ENCODE data around the gene EXOC6. TPM values are rescaled to one million over a fixed set of nuclear protein-coding genes. Genes with fewer than 3 reads are reported as not detected.

EXOC6 gene
- total and polyA plus RNA-seq, 10 of the 15 experiments (the other 5 are each of a cell fraction or from before 2014, with no cell fraction given): 7.6 to 53.8 (median 13.3) TPM

DNA sequence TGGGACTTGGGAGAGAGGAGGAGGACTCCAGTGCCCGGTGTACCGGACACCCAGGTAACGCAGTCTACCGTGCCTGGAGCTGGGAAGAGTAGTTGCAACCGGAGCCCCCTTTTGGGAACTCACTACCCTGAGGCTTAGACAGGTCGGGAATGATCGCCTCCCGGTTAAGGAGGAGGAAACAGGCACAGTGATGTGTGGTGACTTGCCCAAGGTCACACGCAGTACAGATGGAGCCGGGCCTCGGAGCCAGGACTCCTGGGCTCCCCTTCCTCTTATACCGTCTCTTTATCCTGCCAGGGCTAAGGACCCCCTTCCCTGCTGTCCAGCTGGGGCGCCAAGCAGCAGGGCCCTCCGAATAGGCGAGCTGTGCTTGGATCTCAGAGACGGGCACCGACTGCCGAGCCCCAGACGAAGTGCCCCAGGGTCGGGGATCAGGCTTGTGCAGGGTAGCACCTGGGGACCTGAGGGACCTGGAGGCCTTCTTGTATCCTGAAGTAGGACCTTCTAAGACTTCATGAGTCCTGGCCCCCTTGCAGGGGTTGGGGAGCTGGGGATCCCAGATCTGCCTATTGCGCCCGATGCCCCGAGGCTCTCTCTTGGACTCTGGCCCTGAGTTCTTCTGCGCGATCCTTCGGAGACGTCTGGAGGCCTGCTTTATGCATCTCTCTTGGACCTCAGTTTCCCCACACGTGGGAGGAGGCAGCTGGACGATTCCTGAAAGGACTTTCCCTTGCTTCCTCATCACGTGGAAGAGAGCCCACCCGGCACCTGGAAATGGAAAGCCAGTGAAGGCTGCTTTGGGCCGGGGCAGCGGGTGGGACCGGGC is 224.6 kb downstream of the EXOC6 start:
- 17% methylated on average over 31 of the region's 34 CpGs for WGBS (ENCODE audit: insufficient coverage, insufficient replicate concordance, low lambda C conversion rate, missing lambda C conversion rate)
- Histone ChIP-seq H3K27ac (ENCODE audit: control insufficient read depth, insufficient read depth) (no peak overlapping the region), H2AFZ (ENCODE audit: control insufficient read depth, low read depth, low read length) (no peak overlapping the region), H3K79me2 (ENCODE audit: control insufficient read depth, insufficient read depth, low read length) (no peaks in the 10 kb centered on the region), H4K20me1 (ENCODE audit: control insufficient read depth, insufficient read depth) (no peaks in the 10 kb centered on the region; the same call in 1 of the 2 replicates), H3K9me3 (replicated peaks; ENCODE audit: control insufficient read depth, insufficient read depth, low read length) (no peaks in the 10 kb centered on the region), H3K27me3 (replicated peaks in 1 of 2; ENCODE audit: control insufficient read depth in 2 of 2, insufficient read depth in 2 of 2, low read length in 1 of 2) (peaks cover 29 to 42% of the 10 kb centered on the region in 2 experiments), H3K9ac (ENCODE audit: control insufficient read depth, insufficient read depth, low read length) (no peak overlapping the region), H3K4me3 (peak overlapping the region; percentile 55; the same call in 1 of the 2 replicates), H3K4me2 (ENCODE audit: control insufficient read depth, insufficient read depth) (peak overlapping the region; percentile 62), H3K36me3 (ENCODE audit: control insufficient read depth in 2 of 2, insufficient read depth in 2 of 2, low read length in 1 of 2) (no peaks in the 10 kb centered on the region), H3K4me1 (ENCODE audit: control insufficient read depth, insufficient read depth, low read length) (peaks cover 18% of the 10 kb centered on the region)
- ChIA-PET CTCF (no interaction called here), POLR2A (no interaction called here), SMC1A (ENCODE audit: uncharacterized antibody, unreplicated experiment) (no interaction called here), RAD21 (ENCODE audit: unreplicated experiment) (no interaction called here)
- ATAC-seq: no peak
- TF ChIP-seq, protein P1, sequence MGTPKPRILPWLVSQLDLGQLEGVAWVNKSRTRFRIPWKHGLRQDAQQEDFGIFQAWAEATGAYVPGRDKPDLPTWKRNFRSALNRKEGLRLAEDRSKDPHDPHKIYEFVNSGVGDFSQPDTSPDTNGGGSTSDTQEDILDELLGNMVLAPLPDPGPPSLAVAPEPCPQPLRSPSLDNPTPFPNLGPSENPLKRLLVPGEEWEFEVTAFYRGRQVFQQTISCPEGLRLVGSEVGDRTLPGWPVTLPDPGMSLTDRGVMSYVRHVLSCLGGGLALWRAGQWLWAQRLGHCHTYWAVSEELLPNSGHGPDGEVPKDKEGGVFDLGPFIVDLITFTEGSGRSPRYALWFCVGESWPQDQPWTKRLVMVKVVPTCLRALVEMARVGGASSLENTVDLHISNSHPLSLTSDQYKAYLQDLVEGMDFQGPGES (IDR thresholded peaks at IDR 0.05): no peak
- TF ChIP-seq RELA (IDR thresholded peaks at IDR 0.05; ENCODE audit: borderline replicate concordance, partially characterized antibody): no peak
- TF ChIP-seq RB1 (IDR thresholded peaks at IDR 0.05; ENCODE audit: borderline replicate concordance): no peak
- no peak for TF ChIP-seq NR2F1 (conservative IDR thresholded peaks at IDR 0.05)
- TF ChIP-seq ZZZ3 (IDR thresholded peaks at IDR 0.05; ENCODE audit: control insufficient read depth, insufficient read length, low read depth): no peak
- TF ChIP-seq CREM (IDR thresholded peaks at IDR 0.05; ENCODE audit: low read depth): no peak
- no peak for TF ChIP-seq CBFB (IDR thresholded peaks at IDR 0.05; ENCODE audit: low read depth)
- TF ChIP-seq CHD2 (IDR thresholded peaks at IDR 0.05; ENCODE audit: borderline replicate concordance, low read depth, low read length): no peak
- TF ChIP-seq ZBED1 (IDR thresholded peaks at IDR 0.05; ENCODE audit: borderline replicate concordance): no peak
- TF ChIP-seq MYC (IDR thresholded peaks at IDR 0.05; ENCODE audit: insufficient read depth, insufficient read length, insufficient replicate concordance, low read length, severe bottlenecking): no peak
- no peak for TF ChIP-seq TAF1 (IDR thresholded peaks at IDR 0.05; ENCODE audit: borderline replicate concordance, low read depth, low read length)
- TF ChIP-seq, protein P2, sequence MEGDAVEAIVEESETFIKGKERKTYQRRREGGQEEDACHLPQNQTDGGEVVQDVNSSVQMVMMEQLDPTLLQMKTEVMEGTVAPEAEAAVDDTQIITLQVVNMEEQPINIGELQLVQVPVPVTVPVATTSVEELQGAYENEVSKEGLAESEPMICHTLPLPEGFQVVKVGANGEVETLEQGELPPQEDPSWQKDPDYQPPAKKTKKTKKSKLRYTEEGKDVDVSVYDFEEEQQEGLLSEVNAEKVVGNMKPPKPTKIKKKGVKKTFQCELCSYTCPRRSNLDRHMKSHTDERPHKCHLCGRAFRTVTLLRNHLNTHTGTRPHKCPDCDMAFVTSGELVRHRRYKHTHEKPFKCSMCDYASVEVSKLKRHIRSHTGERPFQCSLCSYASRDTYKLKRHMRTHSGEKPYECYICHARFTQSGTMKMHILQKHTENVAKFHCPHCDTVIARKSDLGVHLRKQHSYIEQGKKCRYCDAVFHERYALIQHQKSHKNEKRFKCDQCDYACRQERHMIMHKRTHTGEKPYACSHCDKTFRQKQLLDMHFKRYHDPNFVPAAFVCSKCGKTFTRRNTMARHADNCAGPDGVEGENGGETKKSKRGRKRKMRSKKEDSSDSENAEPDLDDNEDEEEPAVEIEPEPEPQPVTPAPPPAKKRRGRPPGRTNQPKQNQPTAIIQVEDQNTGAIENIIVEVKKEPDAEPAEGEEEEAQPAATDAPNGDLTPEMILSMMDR (IDR thresholded peaks at IDR 0.05 in 2 of 3, conservative IDR thresholded peaks at IDR 0.05 in 1 of 3; ENCODE audit: control insufficient read depth in 2 of 3, extremely low read depth in 1 of 3, insufficient read depth in 1 of 3, low read depth in 3 of 3, low read length in 3 of 3): no peak
- no peak for TF ChIP-seq BCL11A (IDR thresholded peaks at IDR 0.05; ENCODE audit: low read depth, low read length)
- TF ChIP-seq, protein P3, sequence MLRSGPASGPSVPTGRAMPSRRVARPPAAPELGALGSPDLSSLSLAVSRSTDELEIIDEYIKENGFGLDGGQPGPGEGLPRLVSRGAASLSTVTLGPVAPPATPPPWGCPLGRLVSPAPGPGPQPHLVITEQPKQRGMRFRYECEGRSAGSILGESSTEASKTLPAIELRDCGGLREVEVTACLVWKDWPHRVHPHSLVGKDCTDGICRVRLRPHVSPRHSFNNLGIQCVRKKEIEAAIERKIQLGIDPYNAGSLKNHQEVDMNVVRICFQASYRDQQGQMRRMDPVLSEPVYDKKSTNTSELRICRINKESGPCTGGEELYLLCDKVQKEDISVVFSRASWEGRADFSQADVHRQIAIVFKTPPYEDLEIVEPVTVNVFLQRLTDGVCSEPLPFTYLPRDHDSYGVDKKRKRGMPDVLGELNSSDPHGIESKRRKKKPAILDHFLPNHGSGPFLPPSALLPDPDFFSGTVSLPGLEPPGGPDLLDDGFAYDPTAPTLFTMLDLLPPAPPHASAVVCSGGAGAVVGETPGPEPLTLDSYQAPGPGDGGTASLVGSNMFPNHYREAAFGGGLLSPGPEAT (IDR thresholded peaks at IDR 0.05; ENCODE audit: low read depth): no peak
- no peak for TF ChIP-seq GABPA (IDR thresholded peaks at IDR 0.05; ENCODE audit: low read depth)
- in situ Hi-C loops (cut with MboI) (no loop called here), intact Hi-C loops (cut with micrococcal nuclease; ENCODE audit: unreplicated experiment) (loop anchor here (10.0 kb wide), 2 partner anchors 188 to 432 kb away; no protein-coding TSS in a partner anchor)
- no TSS peak for BruUV-seq (replicated peaks)
- no peak for DNase-seq (ENCODE audit: low read depth, low spot score)
- FAIRE-seq: no peak
